IMR-90 (cell line): Measurements from ENCODE around the gene CANT1. TPM values are rescaled to one million over a fixed set of nuclear protein-coding genes. Genes with fewer than 3 reads are reported as not detected.

ENCODE experiments used
- ATAC-seq: fragments of 200-7000 bp; cut with Tn5 transposase; 2 replicates; pipeline ENCODE4 v1.9.1; 2020; ENCODE audit warnings: low read depth, mild to moderate bottlenecking, moderate library complexity
- BruUV-seq: library from RNA; stranded (reverse); fragments of 400-500 nt; replicated peaks from 2 replicates; lab custom pipeline; 2021; lab: Mats Ljungman, UMichigan
- CTCF ChIA-PET: fragments of 300-600 bp; formaldehyde crosslinking; extraction: SDS; loops from one replicate; lab custom pipeline; 2021; ENCODE audit warnings: antibody characterized with exemption; lab: Yijun Ruan, JAX
- POLR2A ChIA-PET: fragments of 300-600 bp; sonication (Branson Sonifier 250); formaldehyde crosslinking; loops from one replicate; lab custom pipeline; 2022; ENCODE audit warnings: antibody characterized with exemption; ENCODE audit not compliant: unreplicated experiment; lab: Charles Lee
- DNase-seq: peaks from one replicate; pipeline ENCODE4 v3.0.0; 2013
- H2AFZ ChIP-seq: replicated peaks from 2 replicates; pipeline ENCODE3; 2013; ENCODE audit warnings: low read length, mild to moderate bottlenecking; ENCODE audit not compliant: poor library complexity
- H2AK5ac ChIP-seq: 2 replicates; pipeline ENCODE4 v1.6.1; 2013; ENCODE audit warnings: low read depth, low read length, inconsistent platforms
- H2AK9ac ChIP-seq: replicated peaks from 2 replicates; pipeline ENCODE3; 2013; ENCODE audit warnings: mild to moderate bottlenecking, low read depth, low read length, moderate library complexity; ENCODE audit not compliant: poor library complexity
- H2BK120ac ChIP-seq: 2 replicates; pipeline ENCODE4 v1.6.1; 2013; ENCODE audit warnings: low read depth, low read length, inconsistent platforms
- H2BK15ac ChIP-seq: 3 replicates; pipeline ENCODE4 v1.6.1; 2013; ENCODE audit warnings: low read depth, low read length, inconsistent platforms
- H2BK20ac ChIP-seq: 2 replicates; pipeline ENCODE4 v1.6.1; 2013; ENCODE audit warnings: low read depth, mild to moderate bottlenecking, inconsistent platforms, low read length, moderate library complexity
- H2BK5ac ChIP-seq: 2 replicates; pipeline ENCODE4 v1.6.1; 2013; ENCODE audit warnings: mild to moderate bottlenecking, low read depth, low read length, inconsistent platforms; ENCODE audit not compliant: poor library complexity, severe bottlenecking
- H3K14ac ChIP-seq: replicated peaks from 2 replicates; pipeline ENCODE4 v1.6.1; 2013; ENCODE audit warnings: low read depth, low read length, inconsistent platforms
- H3K18ac ChIP-seq: 2 replicates; pipeline ENCODE4 v1.6.1; 2013; ENCODE audit warnings: low read depth, low read length, control low read depth
- H3K23ac ChIP-seq: 2 replicates; pipeline ENCODE4 v1.6.1; 2013; ENCODE audit warnings: low read depth, low read length, inconsistent platforms
- H3K27ac ChIP-seq: 2 replicates; pipeline ENCODE4 v1.5.1; 2013; ENCODE audit warnings: mild to moderate bottlenecking, control low read depth, low read length; ENCODE audit not compliant: insufficient read depth
- H3K27me3 ChIP-seq: 2 replicates; pipeline ENCODE4 v1.6.1; 2013; ENCODE audit warnings: low read length; ENCODE audit not compliant: control insufficient read depth, insufficient read depth
- H3K36me3 ChIP-seq: 2 replicates; pipeline ENCODE4 v1.6.1; 2013; ENCODE audit warnings: low read length, mixed read lengths; ENCODE audit not compliant: control insufficient read depth, insufficient read depth
- H3K4ac ChIP-seq: 2 replicates; pipeline ENCODE4 v1.6.1; 2013; ENCODE audit warnings: low read depth, low read length, inconsistent platforms
- H3K4me1 ChIP-seq: 2 replicates; pipeline ENCODE4 v1.6.1; 2013; ENCODE audit warnings: low read length, mixed read lengths; ENCODE audit not compliant: control insufficient read depth, insufficient read depth
- H3K4me2 ChIP-seq: 2 replicates; pipeline ENCODE4 v1.6.1; 2013; ENCODE audit warnings: low read depth, mild to moderate bottlenecking, control low read depth, low read length, moderate library complexity
- H3K4me3 ChIP-seq: 2 replicates; pipeline ENCODE4 v1.5.1; 2013; ENCODE audit warnings: low read depth, mild to moderate bottlenecking, control low read depth, low read length, moderate library complexity; ENCODE audit not compliant: insufficient read depth
- H3K56ac ChIP-seq: 2 replicates; pipeline ENCODE4 v1.6.1; 2013; ENCODE audit warnings: low read length, inconsistent platforms; ENCODE audit not compliant: insufficient read depth; ENCODE audit errors: extremely low read depth
- H3K79me1 ChIP-seq, 2 experiments: 2 replicates each; pipeline ENCODE4 v1.6.1; 2013; ENCODE audit warnings: low read length in 2 of 2, inconsistent platforms in 1 of 2, low read depth in 1 of 2
- H3K9ac ChIP-seq: 2 replicates; pipeline ENCODE4 v1.6.1; 2013; ENCODE audit warnings: low read depth, low read length, control low read depth
- H3K9me1 ChIP-seq: 2 replicates; pipeline ENCODE4 v1.6.1; 2013; ENCODE audit warnings: low read length, inconsistent platforms; ENCODE audit not compliant: insufficient read depth
- H3K9me3 ChIP-seq: 2 replicates; pipeline ENCODE4 v1.6.1; 2013; ENCODE audit warnings: low read length; ENCODE audit not compliant: control insufficient read depth, insufficient read depth
- H4K20me1 ChIP-seq: 2 replicates; pipeline ENCODE4 v1.6.1; 2013; ENCODE audit warnings: low read length, inconsistent platforms; ENCODE audit not compliant: insufficient read depth
- H4K5ac ChIP-seq: 2 replicates; pipeline ENCODE4 v1.6.1; 2013; ENCODE audit warnings: mild to moderate bottlenecking, low read depth, low read length, control low read depth
- H4K8ac ChIP-seq, 2 experiments: 2 replicates each; pipeline ENCODE4 v1.6.1; 2013; ENCODE audit warnings: low read depth in 2 of 2, low read length in 2 of 2, control low read depth in 1 of 2, inconsistent platforms in 1 of 2
- H4K91ac ChIP-seq: 2 replicates; pipeline ENCODE4 v1.6.1; 2013; ENCODE audit warnings: low read depth, low read length, inconsistent platforms; ENCODE audit not compliant: insufficient read depth
- BHLHE40 ChIP-seq: fragments of 150-350 bp; IDR thresholded peaks from 2 replicates; pipeline ENCODE4 v1.6.1; 2016; ENCODE audit warnings: mild to moderate bottlenecking, low read depth, low read length
- CEBPB ChIP-seq: IDR thresholded peaks from 2 replicates; pipeline ENCODE4 v1.6.1; 2012; ENCODE audit warnings: low read depth, low read length, improper control_type of control experiment
- CHD1 ChIP-seq: IDR thresholded peaks from 2 replicates; pipeline ENCODE4 v1.6.1; 2012; ENCODE audit warnings: low read depth, low read length, improper control_type of control experiment
- FOS ChIP-seq: fragments of 150-350 bp; IDR thresholded peaks from 2 replicates; pipeline ENCODE4 v1.6.1; 2016; ENCODE audit warnings: low read depth, low read length
- MAZ ChIP-seq: IDR thresholded peaks from 2 replicates; pipeline ENCODE4 v1.6.1; 2012; ENCODE audit warnings: low read depth, mild to moderate bottlenecking, low read length, improper control_type of control experiment, moderate library complexity, borderline replicate concordance
- MXI1 ChIP-seq: IDR thresholded peaks from 2 replicates; pipeline ENCODE4 v1.6.1; 2012; ENCODE audit warnings: low read depth, mild to moderate bottlenecking, low read length, moderate library complexity, borderline replicate concordance
- RAD21 ChIP-seq: IDR thresholded peaks from 2 replicates; pipeline ENCODE4 v1.6.1; 2012; ENCODE audit warnings: low read length, improper control_type of control experiment
- RCOR1 ChIP-seq: IDR thresholded peaks from 2 replicates; pipeline ENCODE4 v1.6.1; 2012; ENCODE audit warnings: mild to moderate bottlenecking, low read length, improper control_type of control experiment; ENCODE audit not compliant: insufficient replicate concordance
- WGBS, 2 experiments: methylation state at CpG; one replicate each; pipeline versions ENCODE4 v1.1.5 to v1.1.7; 2013; ENCODE audit warnings: missing lambda C conversion rate in 2 of 2; ENCODE audit not compliant: insufficient read length in 1 of 2; ENCODE audit errors: extremely low coverage in 2 of 2; 5-methylcytosine and 5-hydroxymethylcytosine counted together
- dilution Hi-C: fragments of 300-500 bp; cut with HindIII; formaldehyde crosslinking; loops from one replicate; pipeline ENCODE4 v1.14.3; 2018; ENCODE audit warnings: low sequenced_read_pairs; ENCODE audit not compliant: unreplicated experiment
- in situ Hi-C: fragments of 300-500 bp; cut with MboI; formaldehyde crosslinking; loops from 3 replicates; pipeline ENCODE4 v1.14.3; 2019; ENCODE audit warnings: low sequenced_read_pairs, inconsistent platforms, mixed read lengths
- intact Hi-C: fragments of 100-400 bp; cut with micrococcal nuclease; formaldehyde crosslinking; loops from 2 replicates; pipeline ENCODE4 v1.10.0; 2022
- polyA plus RNA-seq, 3 experiments: library from polyadenylated mRNA; depleted of rRNA; stranded (reverse); fragments of >200 nt; gene quantifications; 2 replicates each; pipeline ENCODE4 v1.2.3, GENCODE V29; 2012; ENCODE audit warnings: low replicate concordance in 1 of 3
- total RNA-seq: library from RNA; depleted of rRNA; stranded (reverse); fragments of >200 nt; gene quantifications from 2 replicates; pipeline ENCODE4 v1.2.3, GENCODE V29; 2012
- TF ChIP-seq, protein P1 (sequence below): fragments of 150-350 bp; IDR thresholded peaks from 2 replicates; pipeline ENCODE4 v1.6.1; 2016; ENCODE audit warnings: low read depth, mild to moderate bottlenecking, low read length, moderate library complexity, borderline replicate concordance
- TF ChIP-seq, protein P2 (sequence below): fragments of 150-350 bp; IDR thresholded peaks from 2 replicates; pipeline ENCODE4 v1.6.1; 2017; ENCODE audit warnings: mild to moderate bottlenecking, antibody characterized with exemption, low read length, low read depth
- TF ChIP-seq, protein P3 (sequence below): conservative IDR thresholded peaks from 2 replicates; pipeline ENCODE4 v1.5.1; 2012; ENCODE audit warnings: mild to moderate bottlenecking, low read depth, low read length, improper control_type of control experiment

The CANT1 gene
- total and polyA plus RNA-seq, 2 of the 4 experiments (the other 2 are of a cell fraction) = 51.8 to 73.4 TPM

DNA sequence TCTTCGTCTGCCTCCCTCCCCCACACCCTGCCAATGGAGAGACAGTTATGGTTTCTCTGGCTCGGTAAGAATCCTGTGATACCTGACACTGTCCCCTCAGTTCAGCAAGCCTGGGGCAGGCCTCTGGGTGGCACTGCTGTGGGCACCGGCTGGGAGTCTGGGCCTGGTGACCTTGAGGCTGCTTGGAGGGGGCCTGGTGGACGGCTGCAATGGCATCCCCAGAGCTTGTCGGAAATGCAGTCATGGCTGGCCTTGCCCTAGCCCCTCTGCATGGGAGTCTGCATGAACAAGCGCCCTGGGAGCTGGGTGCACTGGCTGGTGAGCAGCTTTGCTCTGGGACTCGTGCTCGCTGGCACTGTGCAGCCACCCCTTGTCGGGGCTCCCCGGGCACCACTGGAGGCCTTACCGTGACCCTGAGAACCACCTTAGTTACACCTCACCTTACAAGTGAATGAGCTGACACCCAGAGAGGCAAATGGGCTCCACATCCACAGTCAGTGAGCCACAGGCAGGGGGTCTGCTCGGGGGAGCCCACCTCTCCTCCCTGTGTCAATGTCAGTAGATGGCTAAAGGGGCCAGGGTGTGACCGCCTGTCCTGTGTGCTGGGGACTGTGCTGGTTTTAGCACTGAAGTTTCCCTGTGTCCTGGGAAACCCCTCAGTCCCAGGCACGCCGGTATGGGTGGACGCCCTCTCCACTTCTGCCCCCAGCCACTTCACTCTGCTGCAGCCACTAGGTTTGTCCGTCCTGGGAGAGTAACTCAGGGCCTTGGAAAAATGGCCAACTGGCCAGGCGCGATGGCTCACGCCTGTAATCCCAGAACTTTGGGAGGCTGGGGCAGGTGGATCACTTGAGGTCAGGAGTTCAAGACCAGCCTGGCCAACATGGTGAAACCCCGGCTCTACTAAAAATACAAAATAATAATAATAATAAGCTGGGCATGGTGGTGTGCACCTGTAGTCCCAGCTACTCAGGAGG, 31.3 kb downstream of the CANT1 start:
- Histone ChIP-seq H4K8ac (no peak overlapping the region; a peak in 1 of 4 replicates), H3K27ac (no peak overlapping the region), H3K4me2 (no peak overlapping the region; the same call in 1 of the 2 replicates), H3K4ac (no peak overlapping the region; the same call in 1 of the 2 replicates), H3K4me3 (no peak overlapping the region), H2BK15ac (no peak overlapping the region), H3K4me1 (peaks cover 28% of the 10 kb centered on the region), H3K9ac (no peak overlapping the region), H3K79me1 (peaks cover 4 to 47% of the 10 kb centered on the region in 2 experiments; a peak in 2 of 4 replicates), H4K91ac (no peak overlapping the region), H3K9me3 (no peaks in the 10 kb centered on the region), H2AK5ac (peak overlapping the region; percentile 36; the same call in 1 of the 2 replicates), H3K56ac (no peak overlapping the region), H4K20me1 (no peaks in the 10 kb centered on the region), H2AK9ac (peak overlapping the region; percentile 52), H3K14ac (no peak overlapping the region), H4K5ac (no peak overlapping the region), H3K18ac (no peak overlapping the region), H2AFZ (no peak overlapping the region), H2BK20ac (no peak overlapping the region), H3K36me3 (0 out of 2 replicates have a peak, but pooled peaks cover 2% of the 10 kb centered on the region), H2BK120ac (no peak overlapping the region), H2BK5ac (no peak overlapping the region), H3K9me1 (peaks cover 18% of the 10 kb centered on the region), H3K27me3 (no peaks in the 10 kb centered on the region), H3K23ac (no peak overlapping the region)
- DNase-seq = no peak
- BruUV-seq = no TSS peak
- TF ChIP-seq, protein P1, sequence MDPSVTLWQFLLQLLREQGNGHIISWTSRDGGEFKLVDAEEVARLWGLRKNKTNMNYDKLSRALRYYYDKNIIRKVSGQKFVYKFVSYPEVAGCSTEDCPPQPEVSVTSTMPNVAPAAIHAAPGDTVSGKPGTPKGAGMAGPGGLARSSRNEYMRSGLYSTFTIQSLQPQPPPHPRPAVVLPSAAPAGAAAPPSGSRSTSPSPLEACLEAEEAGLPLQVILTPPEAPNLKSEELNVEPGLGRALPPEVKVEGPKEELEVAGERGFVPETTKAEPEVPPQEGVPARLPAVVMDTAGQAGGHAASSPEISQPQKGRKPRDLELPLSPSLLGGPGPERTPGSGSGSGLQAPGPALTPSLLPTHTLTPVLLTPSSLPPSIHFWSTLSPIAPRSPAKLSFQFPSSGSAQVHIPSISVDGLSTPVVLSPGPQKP = no peak
- TF ChIP-seq RCOR1 (no peak), CHD1 (no peak), FOS (no peak), CEBPB (no peak), BHLHE40 (no peak), RAD21 (no peak), MXI1 (no peak), MAZ (no peak)
- TF ChIP-seq, protein P2, sequence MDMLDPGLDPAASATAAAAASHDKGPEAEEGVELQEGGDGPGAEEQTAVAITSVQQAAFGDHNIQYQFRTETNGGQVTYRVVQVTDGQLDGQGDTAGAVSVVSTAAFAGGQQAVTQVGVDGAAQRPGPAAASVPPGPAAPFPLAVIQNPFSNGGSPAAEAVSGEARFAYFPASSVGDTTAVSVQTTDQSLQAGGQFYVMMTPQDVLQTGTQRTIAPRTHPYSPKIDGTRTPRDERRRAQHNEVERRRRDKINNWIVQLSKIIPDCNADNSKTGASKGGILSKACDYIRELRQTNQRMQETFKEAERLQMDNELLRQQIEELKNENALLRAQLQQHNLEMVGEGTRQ = no peak
- TF ChIP-seq, protein P3, sequence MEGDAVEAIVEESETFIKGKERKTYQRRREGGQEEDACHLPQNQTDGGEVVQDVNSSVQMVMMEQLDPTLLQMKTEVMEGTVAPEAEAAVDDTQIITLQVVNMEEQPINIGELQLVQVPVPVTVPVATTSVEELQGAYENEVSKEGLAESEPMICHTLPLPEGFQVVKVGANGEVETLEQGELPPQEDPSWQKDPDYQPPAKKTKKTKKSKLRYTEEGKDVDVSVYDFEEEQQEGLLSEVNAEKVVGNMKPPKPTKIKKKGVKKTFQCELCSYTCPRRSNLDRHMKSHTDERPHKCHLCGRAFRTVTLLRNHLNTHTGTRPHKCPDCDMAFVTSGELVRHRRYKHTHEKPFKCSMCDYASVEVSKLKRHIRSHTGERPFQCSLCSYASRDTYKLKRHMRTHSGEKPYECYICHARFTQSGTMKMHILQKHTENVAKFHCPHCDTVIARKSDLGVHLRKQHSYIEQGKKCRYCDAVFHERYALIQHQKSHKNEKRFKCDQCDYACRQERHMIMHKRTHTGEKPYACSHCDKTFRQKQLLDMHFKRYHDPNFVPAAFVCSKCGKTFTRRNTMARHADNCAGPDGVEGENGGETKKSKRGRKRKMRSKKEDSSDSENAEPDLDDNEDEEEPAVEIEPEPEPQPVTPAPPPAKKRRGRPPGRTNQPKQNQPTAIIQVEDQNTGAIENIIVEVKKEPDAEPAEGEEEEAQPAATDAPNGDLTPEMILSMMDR = no peak
- WGBS, 2 experiments = 58% methylated on average over 4 of the region's 21 CpGs; no CpG with 5 or more reads in 1 of the 2 experiments
- intact Hi-C loops = no loop called here
- ChIA-PET CTCF (no interaction called here), POLR2A (no interaction called here)
- in situ Hi-C loops = no loop called here
- dilution Hi-C loops = no loop called here
- ATAC-seq = no peak
